Astrocyte (in vitro differentiated cells and primary cell): ENCODE results near the gene MYO7B. TPM values are rescaled to one million over a fixed set of nuclear protein-coding genes. Genes with fewer than 3 reads are reported as not detected.
A peak's percentile ranks its signal among the peaks of the same experiment; 100 is the strongest.

Experiments
- DNase-seq: peaks from one replicate; pipeline ENCODE4 v3.0.0-alpha.2; 2010; ENCODE audit warnings: low read depth
- FAIRE-seq: peaks from 2 replicates; lab custom pipeline; 2011; peaks lifted over from hg19 to GRCh38; lab: Jason Lieb, UNC
- H2AFZ ChIP-seq: 2 replicates; pipeline ENCODE4 v1.6.0; 2012; ENCODE audit warnings: low read depth, low read length, inconsistent platforms
- H3K27ac ChIP-seq: 2 replicates; pipeline ENCODE4 v1.5.1; 2011; ENCODE audit warnings: low read depth, low read length, inconsistent platforms
- H3K27me3 ChIP-seq: 2 replicates; pipeline ENCODE4 v1.6.0; 2011; ENCODE audit warnings: low read length, inconsistent platforms; ENCODE audit not compliant: insufficient read depth
- H3K36me3 ChIP-seq: 2 replicates; pipeline ENCODE4 v1.5.1; 2011; ENCODE audit warnings: low read length, inconsistent platforms; ENCODE audit not compliant: insufficient read depth
- H3K4me1 ChIP-seq: 2 replicates; pipeline ENCODE4 v1.5.1; 2011; ENCODE audit warnings: low read length, inconsistent platforms; ENCODE audit not compliant: insufficient read depth
- H3K4me2 ChIP-seq: 2 replicates; pipeline ENCODE4 v1.6.0; 2012; ENCODE audit warnings: low read length, inconsistent platforms
- H3K4me3 ChIP-seq: 2 replicates; pipeline ENCODE4 v1.5.1; 2011; ENCODE audit warnings: low read depth, mild to moderate bottlenecking, low read length, inconsistent platforms; ENCODE audit not compliant: insufficient read depth
- H3K79me2 ChIP-seq: 2 replicates; pipeline ENCODE4 v1.6.0; 2012; ENCODE audit warnings: mild to moderate bottlenecking, low read length, inconsistent platforms; ENCODE audit not compliant: insufficient read depth
- H3K9ac ChIP-seq: 2 replicates; pipeline ENCODE4 v1.6.0; 2012; ENCODE audit warnings: mild to moderate bottlenecking, low read length, inconsistent platforms
- H3K9me3 ChIP-seq: 2 replicates; pipeline ENCODE4 v1.5.1; 2012; ENCODE audit warnings: low read depth, mild to moderate bottlenecking, low read length, inconsistent platforms; ENCODE audit not compliant: insufficient read depth
- H4K20me1 ChIP-seq: 2 replicates; pipeline ENCODE4 v1.6.0; 2012; ENCODE audit warnings: low read length, inconsistent platforms; ENCODE audit not compliant: insufficient read depth
- H3K27ac Mint-ChIP-seq: one replicate; pipeline ENCODE4 v1.8.0; 2021; ENCODE audit warnings: mild to moderate bottlenecking, mixed read lengths; ENCODE audit not compliant: unreplicated experiment
- H3K27me3 Mint-ChIP-seq: one replicate; pipeline ENCODE4 v1.8.0; 2021; ENCODE audit warnings: low read depth, mixed read lengths; ENCODE audit not compliant: unreplicated experiment
- H3K36me3 Mint-ChIP-seq: one replicate; pipeline ENCODE4 v1.8.0; 2021; ENCODE audit warnings: low read depth, mixed read lengths; ENCODE audit not compliant: unreplicated experiment
- H3K4me1 Mint-ChIP-seq: one replicate; pipeline ENCODE4 v1.8.0; 2021; ENCODE audit warnings: low read depth, mixed read lengths; ENCODE audit not compliant: unreplicated experiment
- H3K4me3 Mint-ChIP-seq: one replicate; pipeline ENCODE4 v1.8.0; 2021; ENCODE audit warnings: mild to moderate bottlenecking, moderate library complexity, mixed read lengths; ENCODE audit not compliant: unreplicated experiment
- H3K9me3 Mint-ChIP-seq: one replicate; pipeline ENCODE4 v1.8.0; 2021; ENCODE audit warnings: mild to moderate bottlenecking, mixed read lengths; ENCODE audit not compliant: unreplicated experiment
- CTCF ChIP-seq: IDR thresholded peaks from 2 replicates; pipeline ENCODE4 v1.5.1; 2011; ENCODE audit warnings: low read depth, mild to moderate bottlenecking, inconsistent platforms, low read length, moderate library complexity; ENCODE audit not compliant: insufficient read depth
- EZH2 ChIP-seq: IDR thresholded peaks from 2 replicates; pipeline ENCODE4 v1.6.1; 2012; ENCODE audit warnings: mild to moderate bottlenecking, low read length, inconsistent platforms; ENCODE audit not compliant: insufficient read depth
- total RNA-seq: library from RNA; stranded (reverse); gene quantifications from 2 replicates; pipeline ENCODE4 v1.2.1, GENCODE V29; 2021

The MYO7B gene
- total RNA-seq, 1 donor from 2014 or later, result 0.77 TPM

- Histone ChIP-seq H3K4me2 (no peak overlapping the region), H3K27ac (no peak overlapping the region), H4K20me1 (no peaks in the 10 kb centered on the region), H3K79me2 (no peaks in the 10 kb centered on the region), H3K9ac (no peak overlapping the region), H3K36me3 (no peaks in the 10 kb centered on the region), H3K9me3 (peaks cover 9% of the 10 kb centered on the region), H2AFZ (no peak overlapping the region), H3K4me1 (no peaks in the 10 kb centered on the region), H3K4me3 (no peak overlapping the region), H3K27me3 (no peaks in the 10 kb centered on the region)
- Mint-ChIP-seq H3K4me3 (no peak overlapping the region), H3K27me3 (peaks cover 17% of the 10 kb centered on the region), H3K4me1 (peaks cover 19% of the 10 kb centered on the region), H3K27ac (no peak overlapping the region), H3K9me3 (peaks cover 22% of the 10 kb centered on the region), H3K36me3 (peaks cover 2% of the 10 kb centered on the region)
- FAIRE-seq (no peak), DNase-seq (no peak)
- TF ChIP-seq EZH2, result no peak
- TF ChIP-seq CTCF, result no peak
Observed at GRCh38 chr2:127614246-127614645, 78.8 kb downstream of the MYO7B start.

GRCh38 chr2:127614731-127615130 is 79.2 kb downstream of the MYO7B start:
- Histone ChIP-seq H3K79me2 (no peaks in the 10 kb centered on the region), H3K27me3 (no peaks in the 10 kb centered on the region), H2AFZ (no peak overlapping the region), H3K27ac (no peak overlapping the region), H3K36me3 (no peaks in the 10 kb centered on the region), H3K9ac (no peak overlapping the region), H3K4me3 (no peak overlapping the region), H4K20me1 (no peaks in the 10 kb centered on the region), H3K4me1 (no peaks in the 10 kb centered on the region), H3K4me2 (no peak overlapping the region), H3K9me3 (peaks cover 9% of the 10 kb centered on the region)
- Mint-ChIP-seq H3K9me3 (peaks cover 22% of the 10 kb centered on the region), H3K27ac (no peak overlapping the region), H3K36me3 (peaks cover 2% of the 10 kb centered on the region), H3K27me3 (peaks cover 15% of the 10 kb centered on the region), H3K4me1 (peaks cover 19% of the 10 kb centered on the region), H3K4me3 (peak overlapping the region; percentile 28)
- TF ChIP-seq CTCF (no peak), EZH2 (no peak)
- DNase-seq (peak; percentile 10), FAIRE-seq (no peak)

GRCh38 chr2:127615511-127616166 is 80.2 kb downstream of the MYO7B start:
- no peak for TF ChIP-seq EZH2
- no peak for TF ChIP-seq CTCF
- H3K4me3 Mint-ChIP-seq, result peak overlapping the region; percentile 37
- no peaks in the 10 kb centered on the region for H3K27me3 ChIP-seq
- H3K79me2 ChIP-seq, result no peaks in the 10 kb centered on the region
- peaks cover 21% of the 10 kb centered on the region for H3K9me3 Mint-ChIP-seq
- peaks cover 14% of the 10 kb centered on the region for H3K27me3 Mint-ChIP-seq
- H3K27ac ChIP-seq, result no peak overlapping the region
- H4K20me1 ChIP-seq, result no peaks in the 10 kb centered on the region
- FAIRE-seq, result no peak
- H3K36me3 ChIP-seq, result no peaks in the 10 kb centered on the region
- H2AFZ ChIP-seq, result no peak overlapping the region
- no peak overlapping the region for H3K27ac Mint-ChIP-seq
- peaks cover 19% of the 10 kb centered on the region for H3K4me1 Mint-ChIP-seq
- no peaks in the 10 kb centered on the region for H3K4me1 ChIP-seq
- no peak overlapping the region for H3K4me2 ChIP-seq
- no peak overlapping the region for H3K4me3 ChIP-seq
- peaks cover 9% of the 10 kb centered on the region for H3K9me3 ChIP-seq
- DNase-seq, result no peak
- no peak overlapping the region for H3K9ac ChIP-seq
- H3K36me3 Mint-ChIP-seq, result peaks cover 2% of the 10 kb centered on the region
